ENCODE results near the gene IL17C. TPM values are rescaled to one million over a fixed set of nuclear protein-coding genes. Genes with fewer than 3 reads are reported as not detected.
"Not testable (repeated sequence)": the region's sequence is repeated elsewhere in the genome, so short reads cannot be mapped to it uniquely, and the experiment has no call there.

Gene IL17C
- total RNA-seq, 2 donors from 2014 or later = not detected

GRCh38 chr16:88605186-88606147, 32.9 kb upstream of the IL17C start:
- no peak for DNase-seq (ENCODE audit: low spot score)
- Histone ChIP-seq H3K36me3 (peaks cover 52% of the 10 kb centered on the region), H3K9me3 (no peaks in the 10 kb centered on the region), H3K27me3 (no peaks in the 10 kb centered on the region), H3K27ac (no peak overlapping the region), H3K4me1 (no peaks in the 10 kb centered on the region), H3K4me3 (no peak overlapping the region)
- no peak for TF ChIP-seq CTCF (IDR thresholded peaks at IDR 0.05)

GRCh38 chr16:88606148-88606757, 32.1 kb upstream of the IL17C start:
- Histone ChIP-seq H3K27me3 (no peaks in the 10 kb centered on the region), H3K4me1 (no peaks in the 10 kb centered on the region), H3K4me3 (no peak overlapping the region), H3K36me3 (peaks cover 52% of the 10 kb centered on the region), H3K9me3 (no peaks in the 10 kb centered on the region), H3K27ac (no peak overlapping the region)
- TF ChIP-seq CTCF (IDR thresholded peaks at IDR 0.05) = no peak
- no peak for DNase-seq (ENCODE audit: low spot score)

- H3K27ac ChIP-seq = no peak overlapping the region
- peaks cover 52% of the 10 kb centered on the region for H3K36me3 ChIP-seq
- DNase-seq (ENCODE audit: low spot score) = no peak
- no peak for TF ChIP-seq CTCF (IDR thresholded peaks at IDR 0.05)
- no peaks in the 10 kb centered on the region for H3K27me3 ChIP-seq
- H3K4me1 ChIP-seq = no peaks in the 10 kb centered on the region
- H3K4me3 ChIP-seq = no peak overlapping the region
- H3K9me3 ChIP-seq = no peaks in the 10 kb centered on the region
Observed at GRCh38 chr16:88608076-88608475, 30.3 kb upstream of the IL17C start.

GRCh38 chr16:88609426-88609825, 28.9 kb upstream of the IL17C start:
- not testable (repeated sequence) for DNase-seq (ENCODE audit: low spot score); H3K9me3 ChIP-seq
- peaks cover 53% of the 10 kb centered on the region for H3K36me3 ChIP-seq

GRCh38 chr16:88610080-88610479, 28.3 kb upstream of the IL17C start:
- H3K36me3 ChIP-seq = peaks cover 49% of the 10 kb centered on the region
- DNase-seq (ENCODE audit: low spot score) = no peak
- TF ChIP-seq CTCF (IDR thresholded peaks at IDR 0.05) = no peak

More at GRCh38 chr16:88609426-88609825, 28.9 kb upstream of the IL17C start:
- H3K4me1 ChIP-seq, H3K27ac ChIP-seq, H3K27me3 ChIP-seq, H3K4me3 ChIP-seq: not testable (repeated sequence)

More at GRCh38 chr16:88610080-88610479, 28.3 kb upstream of the IL17C start:
- Histone ChIP-seq H3K27ac (no peak overlapping the region), H3K4me3 (no peak overlapping the region), H3K4me1 (no peaks in the 10 kb centered on the region), H3K9me3 (no peaks in the 10 kb centered on the region), H3K27me3 (no peaks in the 10 kb centered on the region)

Measured in right atrium auricular region (tissue), 2 donors.